ENCODE measurements around the gene ADORA1. TPM values are rescaled to one million over a fixed set of nuclear protein-coding genes. Genes with fewer than 3 reads are reported as not detected.

The ADORA1 gene
- total RNA-seq, 1 donor from 2014 or later = not detected

- intact Hi-C loops (cut with micrococcal nuclease) = no loop called here
Measured at GRCh38 chr1:203140743-203141520, 13.4 kb downstream of the ADORA1 start.

- intact Hi-C loops (cut with micrococcal nuclease) = no loop called here
Measured at GRCh38 chr1:203142124-203142523, 14.6 kb downstream of the ADORA1 start.

- intact Hi-C loops (cut with micrococcal nuclease) = no loop called here
Measured at GRCh38 chr1:203142684-203143408, 15.3 kb downstream of the ADORA1 start.

DNA sequence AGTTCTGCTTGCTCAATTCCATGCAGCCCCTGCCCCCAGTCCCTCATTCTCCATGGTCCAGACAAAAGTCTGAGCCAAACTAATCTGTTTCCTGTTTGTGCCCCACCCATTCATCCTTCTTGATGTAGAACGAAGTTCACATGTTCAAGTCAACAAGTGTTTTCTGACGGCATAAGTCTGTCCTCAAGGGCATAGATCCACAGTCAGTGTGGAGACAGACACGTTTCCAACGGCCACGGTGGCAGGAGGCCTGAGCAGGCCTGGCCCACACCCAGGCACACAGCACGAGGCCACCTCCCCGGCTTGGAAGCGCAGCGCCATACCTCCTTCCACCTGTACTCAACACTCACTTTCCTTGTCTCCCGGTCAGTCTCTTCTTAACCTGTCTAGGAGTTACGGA is 16.1 kb downstream of the ADORA1 start:
- intact Hi-C loops (cut with micrococcal nuclease) = no loop called here

DNA sequence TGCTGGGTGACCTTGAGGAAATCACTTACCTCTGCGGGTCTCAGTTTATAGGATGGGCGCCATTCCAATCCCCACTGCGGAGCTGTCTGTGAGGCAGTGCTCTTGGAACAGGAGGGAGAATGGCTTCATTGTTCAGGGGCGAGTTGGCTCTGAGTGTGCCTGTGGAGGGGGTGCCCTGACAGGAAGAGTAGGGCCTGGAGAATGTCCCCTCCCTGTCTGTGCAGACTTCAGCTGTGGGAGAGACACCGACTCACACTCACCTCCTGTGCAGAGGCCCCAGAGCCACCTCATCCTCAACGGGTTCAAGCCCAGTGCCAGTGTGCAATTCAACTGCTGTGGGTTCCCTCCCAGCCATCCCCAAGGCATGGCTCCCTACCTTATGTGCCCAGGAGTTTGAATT is 17.1 kb downstream of the ADORA1 start:
- intact Hi-C loops (cut with micrococcal nuclease) = no loop called here

DNA sequence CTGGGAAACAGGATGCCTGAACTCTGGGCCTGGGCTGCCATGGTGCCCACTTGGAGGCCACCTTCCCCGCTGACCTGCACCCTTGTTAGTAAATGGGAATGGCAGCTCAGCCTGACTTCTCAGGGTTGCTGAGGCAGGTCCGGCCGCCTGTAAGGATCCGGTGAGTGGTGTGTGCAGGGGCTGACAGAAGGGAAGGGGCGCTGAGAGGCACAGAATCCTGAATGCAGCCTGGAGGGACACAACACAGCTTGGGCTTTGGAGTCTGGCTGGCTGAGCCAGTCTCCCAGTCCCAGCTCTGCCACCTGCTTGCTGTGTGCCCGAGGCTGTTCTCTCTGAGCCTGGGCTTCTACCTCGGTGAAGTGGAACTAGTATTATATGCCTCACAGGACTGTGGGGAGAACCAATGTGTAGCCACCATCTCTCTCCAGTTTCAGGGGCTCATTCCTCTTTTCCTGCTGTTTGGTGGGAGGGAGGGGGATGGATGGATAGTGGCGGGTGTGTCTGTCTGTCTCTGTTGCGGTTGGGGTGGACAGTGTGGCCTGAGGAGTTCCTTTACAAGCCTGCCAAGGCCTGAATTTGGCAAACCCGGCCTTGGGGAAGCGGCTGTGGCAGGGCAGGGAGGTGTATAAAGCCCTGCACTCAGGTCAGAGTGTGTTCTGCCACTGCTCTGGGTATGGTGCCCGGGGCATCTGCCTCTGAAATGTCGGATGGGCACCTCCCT is 18.0 kb downstream of the ADORA1 start:
- intact Hi-C loops (cut with micrococcal nuclease) = no loop called here

- intact Hi-C loops (cut with micrococcal nuclease) = no loop called here
Measured at GRCh38 chr1:203146042-203146369, 18.5 kb downstream of the ADORA1 start.

DNA sequence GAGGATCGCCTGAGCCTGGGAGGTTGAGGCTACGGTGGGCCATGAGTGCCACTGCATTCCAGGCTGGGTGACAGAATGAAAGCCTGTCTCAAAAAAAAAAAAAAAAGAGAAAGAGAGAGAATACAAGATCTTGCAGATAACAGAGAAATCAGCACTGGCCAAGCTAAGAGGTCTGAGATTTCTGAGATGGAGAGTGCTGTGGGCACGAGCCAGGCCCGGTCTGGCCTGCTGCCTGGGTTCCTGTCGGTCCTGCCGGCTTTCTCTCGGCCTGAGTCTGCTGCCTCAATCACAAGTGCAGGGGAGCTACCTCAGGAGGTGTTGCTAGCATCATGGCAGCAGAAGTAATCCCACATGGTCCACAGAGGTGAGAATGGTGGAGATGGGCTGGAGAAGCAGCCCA is 19.0 kb downstream of the ADORA1 start:
- intact Hi-C loops (cut with micrococcal nuclease) = no loop called here

DNA sequence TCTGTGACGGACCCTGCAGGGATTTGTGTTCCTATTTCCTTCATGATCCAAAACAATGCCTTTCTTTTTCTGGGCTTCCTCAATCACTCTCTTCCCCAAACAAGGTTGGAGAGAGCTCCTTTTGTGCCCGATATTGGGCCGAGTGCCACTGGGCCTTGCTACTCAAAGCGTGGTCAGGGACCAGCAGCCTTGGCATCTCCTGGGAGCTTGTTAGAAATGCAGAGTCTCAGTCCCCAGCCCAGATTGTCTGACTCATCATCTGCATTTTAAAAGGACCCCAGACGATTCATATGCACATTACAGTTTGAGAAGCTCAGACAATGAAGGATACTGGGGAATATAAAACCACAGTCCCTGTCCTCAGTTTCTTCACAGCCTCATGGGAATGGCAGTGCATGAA is 19.9 kb downstream of the ADORA1 start:
- intact Hi-C loops (cut with micrococcal nuclease) = no loop called here

- intact Hi-C loops (cut with micrococcal nuclease) = no loop called here
Measured at GRCh38 chr1:203148127-203148526, 20.6 kb downstream of the ADORA1 start.

GRCh38 chr1:203148579-203148978 is 21.1 kb downstream of the ADORA1 start:
- intact Hi-C loops (cut with micrococcal nuclease) = no loop called here

DNA sequence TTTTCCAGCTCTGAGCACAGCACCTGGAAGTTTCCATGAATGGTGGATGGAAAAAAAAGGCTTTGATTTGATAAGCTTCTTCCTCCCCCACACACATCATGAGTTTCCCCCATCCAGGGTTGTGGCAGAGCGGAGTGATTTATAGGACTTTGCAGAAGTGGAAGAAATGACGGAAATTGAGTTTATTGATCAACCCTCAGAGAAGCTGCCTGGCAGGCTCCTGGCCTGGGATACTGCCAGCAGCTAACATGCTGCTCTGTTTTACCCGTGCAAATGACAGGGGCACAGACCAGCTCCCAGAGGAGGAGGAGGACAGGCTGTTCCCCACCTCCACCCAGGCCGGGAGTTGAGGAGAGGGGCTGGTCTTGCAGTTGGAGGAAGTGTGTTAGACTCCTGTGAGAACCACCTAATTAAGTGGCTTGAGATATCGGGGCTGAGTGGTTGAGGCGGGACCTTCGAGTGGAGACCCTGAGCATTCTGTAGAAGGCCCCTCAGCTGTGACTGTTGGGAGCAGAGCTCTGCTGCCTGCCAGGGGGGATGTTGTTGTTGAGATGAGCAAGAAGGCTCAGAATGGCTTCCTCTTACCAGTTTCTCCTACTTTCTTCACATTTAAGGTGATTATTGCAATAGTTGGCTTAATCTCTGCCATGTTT is 21.8 kb downstream of the ADORA1 start:
- intact Hi-C loops (cut with micrococcal nuclease) = no loop called here

DNA sequence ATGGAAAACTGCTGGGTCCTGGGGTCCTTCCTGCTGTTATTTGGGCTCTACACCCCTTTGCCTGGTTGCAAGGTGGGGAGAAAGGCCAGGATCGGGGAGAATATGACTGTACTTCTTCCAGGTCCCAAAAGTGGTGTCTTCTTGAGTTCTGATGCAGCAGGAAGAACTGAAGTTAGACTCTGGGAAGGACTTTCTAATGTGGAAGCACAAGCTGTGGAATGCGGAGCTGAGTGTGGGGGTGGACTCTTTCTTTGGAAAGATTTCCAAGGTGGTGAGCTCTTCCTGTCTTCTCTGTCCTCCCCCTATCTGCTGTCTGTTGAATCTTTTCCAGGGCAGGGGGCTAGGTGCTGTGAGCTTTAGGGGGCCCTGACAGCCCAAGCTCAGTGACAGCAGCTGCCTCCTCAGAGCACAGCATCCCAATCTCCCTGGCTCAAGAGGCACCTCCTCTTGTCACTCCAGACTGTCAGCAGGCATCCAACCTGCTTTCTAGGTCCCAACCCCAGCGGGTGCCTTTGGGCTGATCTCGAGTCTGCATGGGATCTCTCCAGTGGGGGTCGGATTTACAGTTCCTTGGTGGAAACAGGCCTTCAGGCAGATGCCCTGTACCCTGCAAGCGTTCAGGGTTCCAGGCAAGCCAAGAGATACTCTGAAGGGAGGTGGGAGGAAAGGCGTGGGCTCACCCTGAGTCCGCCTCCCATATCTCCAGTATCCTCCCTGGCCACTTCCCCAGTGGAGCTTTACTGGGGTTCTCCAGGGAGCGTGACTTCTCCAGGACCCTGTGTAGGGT is 23.2 kb downstream of the ADORA1 start:
- intact Hi-C loops (cut with micrococcal nuclease) = no loop called here

GRCh38 chr1:203151362-203152157 is 24.0 kb downstream of the ADORA1 start:
- intact Hi-C loops (cut with micrococcal nuclease) = no loop called here

DNA sequence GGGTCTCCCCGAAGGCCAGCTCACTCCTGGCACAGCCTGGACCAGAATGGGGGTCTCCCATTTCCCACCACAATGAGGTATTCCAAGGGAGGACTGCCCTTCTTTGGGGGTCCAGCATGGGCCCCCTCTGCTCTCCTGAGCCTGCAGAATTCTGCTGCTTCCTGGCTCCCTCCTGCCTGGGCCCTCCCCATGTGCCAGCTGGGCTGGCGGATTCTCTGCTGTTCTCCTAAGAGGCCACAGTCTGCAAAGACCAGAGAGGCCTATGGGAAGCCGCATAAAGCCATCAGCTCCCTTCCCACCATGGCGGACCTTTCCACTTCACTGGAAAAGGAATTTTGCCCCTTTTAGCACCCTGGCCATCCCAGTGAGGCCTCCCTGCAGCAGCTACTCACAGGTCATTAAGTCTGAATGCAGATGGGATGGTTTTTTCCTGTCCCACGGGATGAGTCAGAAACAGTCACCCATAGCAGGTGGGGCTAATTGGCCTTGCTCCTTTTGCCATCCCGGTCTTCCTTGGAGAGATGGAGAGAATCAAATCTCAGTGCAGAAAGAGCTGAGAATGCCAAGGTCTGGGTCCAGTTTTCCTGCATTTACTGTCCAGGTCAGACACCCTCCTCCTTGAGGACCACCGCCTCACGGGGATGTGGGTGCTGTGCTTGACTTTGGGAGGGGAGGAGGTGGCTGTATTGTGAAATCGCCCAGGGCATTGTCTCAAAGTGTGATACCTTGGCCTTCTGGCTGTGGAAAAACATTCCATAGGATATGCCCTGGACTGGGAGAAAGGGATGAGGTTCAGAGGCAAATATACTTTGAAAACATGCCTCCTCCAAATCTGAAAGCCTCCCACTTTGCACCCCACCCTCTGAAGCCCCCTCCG is 24.9 kb downstream of the ADORA1 start:
- intact Hi-C loops (cut with micrococcal nuclease) = no loop called here

DNA sequence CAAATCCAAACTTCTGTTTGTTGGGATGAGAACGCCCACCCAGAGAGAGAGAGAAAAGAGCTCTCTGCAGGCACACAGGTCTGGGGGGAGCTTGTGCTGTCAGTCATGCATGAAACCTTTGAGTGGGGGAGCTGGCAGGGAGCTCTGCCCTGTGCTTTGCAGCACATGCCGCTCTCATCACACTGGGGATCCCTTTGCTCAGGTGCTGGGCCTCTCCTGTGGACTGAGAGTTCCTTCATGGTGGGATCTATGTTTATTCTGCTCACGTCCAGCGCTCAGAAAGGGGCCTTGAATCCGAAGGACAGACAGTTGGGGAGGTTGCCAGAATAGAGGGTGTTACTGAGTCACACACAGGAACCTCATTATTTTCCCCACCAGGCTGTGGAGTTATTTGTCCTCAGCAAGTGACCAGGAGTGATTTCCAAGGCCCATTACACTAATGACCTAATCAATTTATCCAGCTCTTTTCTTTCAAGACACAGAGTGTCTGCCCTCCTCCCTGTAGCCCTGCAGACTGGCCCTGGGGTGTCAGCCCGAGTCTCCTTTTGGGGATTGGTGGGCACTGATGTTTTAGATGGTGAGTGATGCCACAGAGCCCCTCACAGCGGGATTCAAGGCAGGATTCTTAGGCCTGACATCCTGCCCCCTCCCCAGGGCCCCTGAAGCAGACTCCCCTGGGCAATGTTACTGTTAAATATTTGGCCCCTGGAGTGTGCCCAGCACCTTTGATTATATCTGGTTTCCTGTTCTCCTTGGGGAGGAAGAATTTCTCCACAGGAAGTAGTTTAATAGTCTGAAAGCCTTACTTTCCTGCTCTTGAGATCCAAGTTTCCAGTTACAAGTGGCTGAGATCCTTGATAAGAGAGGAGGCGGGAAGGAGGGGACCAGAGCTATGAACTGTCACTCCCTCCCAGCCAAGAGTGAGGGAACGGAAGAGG is 25.8 kb downstream of the ADORA1 start:
- intact Hi-C loops (cut with micrococcal nuclease) = no loop called here

DNA sequence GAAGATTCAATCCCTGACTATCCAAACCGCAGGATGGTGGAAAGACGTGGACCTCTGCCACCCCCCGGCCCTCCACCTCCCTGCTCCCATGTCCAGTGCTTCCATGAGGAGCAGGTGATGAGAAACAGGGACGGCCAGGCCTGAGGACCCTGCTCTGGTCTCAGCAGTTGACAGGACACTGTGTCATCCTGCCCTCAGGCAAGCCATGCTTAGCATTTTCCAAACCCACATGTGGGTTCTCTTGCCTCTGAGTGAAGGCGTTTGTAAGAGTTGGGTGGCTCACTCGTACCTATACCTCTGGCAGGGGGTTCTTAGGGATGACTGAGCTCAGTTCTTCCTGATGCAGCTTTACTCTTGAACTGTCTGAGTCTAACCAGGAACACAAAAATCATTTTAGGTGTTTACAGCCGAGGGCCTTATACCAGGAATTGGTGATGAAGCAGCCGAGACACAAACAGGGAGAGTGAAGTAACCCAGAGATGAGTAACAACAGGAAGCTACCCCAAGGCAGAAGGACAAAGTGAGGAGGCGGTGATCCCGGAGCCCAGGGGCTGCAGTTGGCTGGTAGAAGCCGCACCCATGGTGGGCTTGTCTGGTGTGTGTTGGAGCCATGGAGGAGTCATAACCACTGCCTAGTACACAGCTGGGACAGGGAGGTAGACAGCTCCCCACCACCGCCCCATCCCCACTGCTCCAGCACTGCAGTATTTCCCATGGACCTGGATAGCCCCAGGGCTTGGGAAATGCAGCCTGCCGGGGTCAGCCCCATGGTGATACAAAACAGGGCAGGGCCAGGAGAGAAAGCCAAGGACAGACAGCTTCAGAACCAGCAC is 26.7 kb downstream of the ADORA1 start:
- intact Hi-C loops (cut with micrococcal nuclease) = no loop called here
